Coronary artery (tissue), 2 donors: ENCODE data around the gene LONP1.

Source experiments
- DNase-seq: peaks from one replicate; pipeline ENCODE4 v3.0.0-alpha.2; 2017; ENCODE audit warnings: low spot score
- H3K27ac ChIP-seq, 2 donors: fragments of 200-600 bp; sonication (generic); one replicate each; pipeline ENCODE4 v1.5.1; 2016 to 2019
- H3K4me3 ChIP-seq: fragments of 200-600 bp; sonication (generic); 2 replicates; pipeline ENCODE4 v1.5.1; 2016; ENCODE audit warnings: mild to moderate bottlenecking, moderate library complexity
- TF ChIP-seq, protein P1 (sequence below): fragments of 200-600 bp; sonication (generic); IDR thresholded peaks from one replicate; pipeline ENCODE4 v1.5.1; 2019; ENCODE audit warnings: antibody characterized with exemption

Gene LONP1

DNA sequence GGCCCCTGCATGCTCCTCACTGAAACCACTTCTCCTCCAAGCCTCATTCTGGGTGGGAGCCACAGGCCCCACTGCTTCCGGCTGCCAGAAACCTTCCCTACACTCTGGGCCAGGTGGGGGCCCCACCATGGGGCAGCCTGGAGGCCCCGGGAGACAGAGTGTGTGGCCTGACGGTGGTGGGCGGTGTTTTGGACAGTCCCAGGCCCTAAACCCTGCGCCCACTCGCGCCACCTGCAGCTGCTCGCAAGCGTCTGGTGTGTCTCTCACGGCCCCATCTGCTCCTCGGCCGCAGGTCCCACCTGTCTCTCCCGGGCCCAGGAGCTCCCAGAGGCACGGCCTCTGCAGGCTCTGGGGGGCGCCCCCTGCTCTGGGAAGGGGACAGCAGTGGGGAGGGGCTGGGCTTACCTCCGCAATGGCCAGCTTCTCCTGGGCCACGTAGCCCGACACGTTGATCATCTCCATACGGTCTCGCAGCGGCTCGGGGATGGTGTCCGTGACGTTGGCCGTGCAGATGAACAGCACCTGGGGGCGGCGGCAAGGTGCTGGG, 24.2 kb downstream of the LONP1 start:
- H3K27ac ChIP-seq: no peak overlapping the region
- TF ChIP-seq, protein P1, sequence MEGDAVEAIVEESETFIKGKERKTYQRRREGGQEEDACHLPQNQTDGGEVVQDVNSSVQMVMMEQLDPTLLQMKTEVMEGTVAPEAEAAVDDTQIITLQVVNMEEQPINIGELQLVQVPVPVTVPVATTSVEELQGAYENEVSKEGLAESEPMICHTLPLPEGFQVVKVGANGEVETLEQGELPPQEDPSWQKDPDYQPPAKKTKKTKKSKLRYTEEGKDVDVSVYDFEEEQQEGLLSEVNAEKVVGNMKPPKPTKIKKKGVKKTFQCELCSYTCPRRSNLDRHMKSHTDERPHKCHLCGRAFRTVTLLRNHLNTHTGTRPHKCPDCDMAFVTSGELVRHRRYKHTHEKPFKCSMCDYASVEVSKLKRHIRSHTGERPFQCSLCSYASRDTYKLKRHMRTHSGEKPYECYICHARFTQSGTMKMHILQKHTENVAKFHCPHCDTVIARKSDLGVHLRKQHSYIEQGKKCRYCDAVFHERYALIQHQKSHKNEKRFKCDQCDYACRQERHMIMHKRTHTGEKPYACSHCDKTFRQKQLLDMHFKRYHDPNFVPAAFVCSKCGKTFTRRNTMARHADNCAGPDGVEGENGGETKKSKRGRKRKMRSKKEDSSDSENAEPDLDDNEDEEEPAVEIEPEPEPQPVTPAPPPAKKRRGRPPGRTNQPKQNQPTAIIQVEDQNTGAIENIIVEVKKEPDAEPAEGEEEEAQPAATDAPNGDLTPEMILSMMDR: no peak
- DNase-seq: peak; percentile 69
- no peak overlapping the region for H3K4me3 ChIP-seq

DNA sequence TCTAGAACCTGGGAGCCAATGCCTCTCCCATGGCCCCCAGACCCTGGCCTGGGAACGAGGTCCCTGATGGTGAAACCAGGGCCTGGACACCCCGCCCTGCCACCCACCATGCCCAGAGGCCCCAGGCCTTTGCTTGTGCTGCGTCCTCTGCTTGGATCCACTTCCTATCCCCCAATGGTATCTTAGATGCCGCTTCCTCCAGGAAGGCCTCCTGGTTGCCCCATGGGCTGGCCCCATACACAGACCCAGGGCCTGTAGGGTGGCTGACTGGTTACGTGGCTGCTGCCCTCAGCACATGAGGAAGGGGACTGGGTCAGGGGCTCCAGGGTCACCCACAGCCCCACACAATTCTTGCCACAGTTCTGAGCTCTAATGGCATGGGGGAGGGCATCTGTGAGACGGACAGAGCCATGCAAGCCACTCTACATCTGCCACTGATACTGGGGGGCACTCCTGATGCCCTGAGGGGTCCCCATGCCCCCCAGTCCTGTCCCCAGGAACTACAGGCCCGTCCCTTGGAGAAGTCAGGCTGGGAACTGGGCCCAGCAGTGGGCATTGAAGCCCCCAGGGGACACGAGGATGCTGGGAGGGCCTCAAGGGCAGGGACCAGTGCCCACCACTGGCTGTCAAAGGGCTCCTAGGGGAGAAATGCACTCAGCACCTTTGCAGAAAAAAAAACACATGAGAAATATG, 24.8 kb downstream of the LONP1 start:
- TF ChIP-seq, protein P1: no peak
- H3K4me3 ChIP-seq: no peak overlapping the region

DNA sequence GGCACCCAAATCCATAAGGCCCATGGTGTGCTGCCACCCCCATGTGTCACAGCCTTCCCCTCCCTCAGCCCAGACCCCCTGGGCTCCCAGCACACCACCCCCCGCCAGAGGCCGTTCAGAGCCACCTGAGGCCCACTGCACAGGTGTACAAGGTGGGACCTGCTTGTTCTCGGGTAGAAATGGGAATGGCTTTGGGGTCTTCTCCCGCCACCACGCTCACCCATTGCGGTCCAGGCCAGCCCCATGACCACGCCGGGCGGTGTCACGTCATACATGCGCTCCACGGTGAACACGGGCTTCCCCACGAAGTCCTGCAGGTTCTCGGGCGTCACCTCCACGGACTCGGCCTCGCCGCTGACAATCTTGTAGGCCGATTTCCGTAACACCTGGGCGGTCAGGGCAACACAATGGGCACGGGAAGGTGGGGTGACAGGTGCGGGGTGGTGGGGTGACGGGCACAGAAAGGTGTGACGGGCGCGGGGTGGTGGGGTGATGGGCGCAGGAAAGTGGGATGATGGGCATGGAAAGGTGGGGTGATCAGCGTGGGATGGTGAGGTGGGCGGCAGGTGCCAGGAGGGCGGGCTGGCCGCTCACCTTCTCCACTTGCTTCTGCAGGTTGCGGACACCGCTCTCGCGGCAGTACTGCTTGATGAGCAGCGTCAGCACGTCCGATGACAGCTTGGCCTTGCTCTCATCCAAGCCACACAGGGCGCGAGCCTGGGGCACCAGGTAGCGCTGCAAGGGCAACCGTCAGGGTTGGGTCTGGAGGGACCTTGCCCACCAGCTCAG, 25.6 kb downstream of the LONP1 start:
- DNase-seq: peak; percentile 66
- Histone ChIP-seq H3K27ac (no peak overlapping the region), H3K4me3 (no peak overlapping the region)
- TF ChIP-seq, protein P1: no peak

More for the DNA sequence above, 24.8 kb downstream of the LONP1 start:
- no peak overlapping the region for H3K27ac ChIP-seq
- DNase-seq: peak; percentile 72

DNA sequence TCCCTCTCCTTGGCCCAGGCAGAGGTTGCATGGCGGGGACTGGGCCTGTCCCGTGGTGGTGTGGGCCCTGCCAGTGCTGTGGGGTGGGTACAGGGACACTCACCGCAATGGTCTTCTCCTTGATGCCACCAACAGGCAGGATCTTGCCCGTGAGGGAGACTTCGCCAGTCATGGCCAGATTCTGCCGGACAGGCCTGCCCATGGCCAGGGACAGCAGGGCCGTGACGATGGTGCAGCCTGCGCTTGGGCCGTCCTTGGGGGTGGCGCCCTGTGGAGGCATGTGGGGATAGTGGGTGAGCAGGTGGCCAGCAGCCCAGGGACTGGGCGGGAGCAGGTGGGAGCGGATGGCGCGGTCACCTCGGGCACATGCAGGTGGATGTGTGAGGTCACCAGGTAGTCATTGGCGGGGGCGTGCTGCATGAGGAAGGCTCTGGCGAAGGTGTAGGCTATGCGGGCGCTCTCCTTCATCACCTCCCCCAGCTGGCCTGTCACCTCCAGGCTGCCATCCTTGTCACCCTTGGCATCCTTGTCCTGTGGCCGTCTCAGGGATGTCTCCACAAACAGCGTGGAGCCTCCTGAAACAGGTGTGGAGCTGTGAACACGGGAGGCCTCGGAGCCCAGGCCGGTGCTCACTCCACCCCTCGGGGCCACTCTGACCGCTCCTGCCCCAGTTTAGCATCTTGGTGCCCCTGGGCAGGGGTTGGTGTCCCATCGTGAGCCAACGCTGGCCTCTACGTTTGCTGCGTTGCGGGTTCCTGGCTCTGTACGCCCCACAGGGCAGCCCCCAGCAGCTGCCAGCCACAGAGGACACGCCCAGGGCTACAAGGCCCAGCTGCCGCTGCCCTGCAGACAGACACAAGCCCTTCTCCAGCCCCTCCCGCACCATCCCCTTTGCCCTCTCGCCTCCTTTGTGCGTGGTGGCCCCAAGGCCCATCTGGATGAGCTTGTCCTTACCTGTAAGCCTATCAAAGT, 26.5 kb downstream of the LONP1 start:
- no peak overlapping the region for H3K27ac ChIP-seq
- no peak overlapping the region for H3K4me3 ChIP-seq
- peak; percentile 72 for DNase-seq
- TF ChIP-seq, protein P1: no peak

DNA sequence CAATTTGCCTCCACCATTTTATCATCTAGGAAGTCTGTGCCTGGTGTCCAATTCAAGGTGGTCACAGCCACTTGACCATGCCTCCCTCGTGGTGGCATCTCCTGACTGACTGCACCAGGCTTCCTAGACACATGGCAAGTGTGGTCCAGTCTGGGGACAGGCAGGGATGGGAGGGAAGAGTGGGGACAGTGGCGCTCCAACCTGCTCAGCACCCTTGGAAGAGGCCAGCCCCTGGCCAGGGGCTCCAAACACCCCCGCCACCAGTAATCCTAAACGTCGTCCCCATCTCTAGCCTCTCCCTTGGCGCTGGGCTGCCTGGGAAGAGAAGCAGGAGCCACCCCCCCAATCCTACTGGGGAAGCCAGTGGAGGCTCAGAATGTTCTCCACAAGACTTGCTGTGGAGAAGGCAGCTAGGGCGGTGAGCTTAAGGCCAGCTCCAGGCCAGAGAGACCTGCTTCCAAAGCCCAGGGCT, 27.2 kb downstream of the LONP1 start:
- no peak overlapping the region for H3K4me3 ChIP-seq
- DNase-seq: no peak
- H3K27ac ChIP-seq: peak overlapping the region in 1 of 2 donors; percentile 97
- TF ChIP-seq, protein P1: no peak
